HepG2 (cell line): ENCODE measurements around the gene ZCCHC12. TPM values are rescaled to one million over a fixed set of nuclear protein-coding genes. Genes with fewer than 3 reads are reported as not detected.

ENCODE experiments used
- ADNP ChIP-seq: sonication (generic); formaldehyde crosslinking; IDR thresholded peaks from 2 replicates; pipeline ENCODE4 v1.4.0; 2020; ENCODE audit warnings: missing genetic modification reagents
- CBX5 ChIP-seq: sonication (generic); formaldehyde crosslinking; IDR thresholded peaks from 2 replicates; pipeline ENCODE4 v1.4.0; 2020; ENCODE audit warnings: missing genetic modification reagents, borderline replicate concordance
- HMGXB4 ChIP-seq, 2 experiments: sonication (generic) in 1 of 2; formaldehyde crosslinking in 1 of 2; IDR thresholded peaks; 2 replicates each; pipeline versions ENCODE4 v1.4.0 to v1.6.1; 2018 to 2020; ENCODE audit warnings: missing genetic modification reagents in 2 of 2, borderline replicate concordance in 1 of 2, low read depth in 1 of 2, mild to moderate bottlenecking in 1 of 2, missing biosample characterization in 1 of 2
- IRF2 ChIP-seq: IDR thresholded peaks from 2 replicates; pipeline ENCODE4 v1.6.1; 2018; ENCODE audit warnings: missing genetic modification reagents, missing compliant biosample characterization
- JUNB ChIP-seq: sonication (generic); formaldehyde crosslinking; IDR thresholded peaks from 2 replicates; pipeline ENCODE4 v1.8.0; 2022; ENCODE audit warnings: missing genetic modification reagents, mild to moderate bottlenecking, borderline replicate concordance
- LCORL ChIP-seq, 2 experiments: fragments of 450-650 bp in 1 of 2; sonication (generic) in 1 of 2; formaldehyde crosslinking in 1 of 2; IDR thresholded peaks; 2 replicates each; pipeline versions ENCODE4 v1.5.0 to v1.6.1; 2017 to 2020; ENCODE audit warnings: antibody characterized with exemption in 1 of 2, missing genetic modification reagents in 1 of 2
- MAFG ChIP-seq: sonication (generic); formaldehyde crosslinking; IDR thresholded peaks from 2 replicates; pipeline ENCODE4 v1.5.1; 2020; ENCODE audit warnings: mild to moderate bottlenecking, missing genetic modification reagents
- MED1 ChIP-seq: sonication (generic); formaldehyde crosslinking; IDR thresholded peaks from 2 replicates; pipeline ENCODE4 v1.4.0; 2020; ENCODE audit warnings: missing genetic modification reagents
- MIER3 ChIP-seq: IDR thresholded peaks from 2 replicates; pipeline ENCODE4 v1.6.1; 2016; ENCODE audit warnings: missing compliant biosample characterization, borderline replicate concordance
- NFKB2 ChIP-seq: sonication (generic); formaldehyde crosslinking; IDR thresholded peaks from 2 replicates; pipeline ENCODE4 v1.4.0; 2020; ENCODE audit warnings: missing genetic modification reagents, borderline replicate concordance
- RBAK ChIP-seq: sonication (generic); formaldehyde crosslinking; IDR thresholded peaks from 2 replicates; pipeline ENCODE4 v1.5.1; 2020; ENCODE audit warnings: mild to moderate bottlenecking, missing genetic modification reagents
- TCF7 ChIP-seq: sonication (generic); IDR thresholded peaks from 2 replicates; pipeline ENCODE4 v1.6.1; 2016; ENCODE audit warnings: antibody characterized with exemption, low read depth
- TFDP1 ChIP-seq: IDR thresholded peaks from 2 replicates; pipeline ENCODE4 v1.6.1; 2016; ENCODE audit warnings: missing compliant biosample characterization, missing genetic modification reagents, borderline replicate concordance
- ZBTB10 ChIP-seq: sonication (generic); formaldehyde crosslinking; IDR thresholded peaks from 2 replicates; pipeline ENCODE4 v1.4.0; 2020; ENCODE audit warnings: missing genetic modification reagents, borderline replicate concordance
- ZNF207 ChIP-seq: fragments of 450-650 bp; IDR thresholded peaks from 2 replicates; pipeline ENCODE4 v1.6.1; 2016; ENCODE audit warnings: antibody characterized with exemption, borderline replicate concordance
- ZNF609 ChIP-seq: sonication (generic); formaldehyde crosslinking; IDR thresholded peaks from 2 replicates; pipeline ENCODE4 v1.4.0; 2020; ENCODE audit warnings: mild to moderate bottlenecking, missing genetic modification reagents, borderline replicate concordance
- ZNF761 ChIP-seq: sonication (generic); formaldehyde crosslinking; conservative IDR thresholded peaks from 2 replicates; pipeline ENCODE4 v1.4.0; 2020; ENCODE audit warnings: mild to moderate bottlenecking, missing genetic modification reagents
- polyA plus RNA-seq, 8 experiments: library from polyadenylated mRNA; depleted of rRNA in 3 of 8; stranded (reverse) in 7 of 8; unstranded in 1 of 8; fragments of >200 nt; fragmentation: Illumina TruSeq in 4 of 8; extraction: Trizol in 4 of 8; gene quantifications; 2 replicates each; pipeline versions ENCODE4 v1.2.1 to v1.2.3, GENCODE V29; 2011 to 2016; ENCODE audit warnings: low read depth in 4 of 8, missing spikeins in 1 of 8, mixed read lengths in 1 of 8; ENCODE audit not compliant: insufficient read depth in 1 of 8
- total RNA-seq, 5 experiments: library from RNA; depleted of rRNA; stranded (reverse); fragments of >200 nt; fragmentation: Illumina TruSeq; extraction: Trizol; gene quantifications; 2 replicates each; pipeline ENCODE4 v1.2.3, GENCODE V29; 2016; ENCODE audit warnings: low read depth in 1 of 5

The ZCCHC12 gene
- total and polyA plus RNA-seq, 2 of the 13 experiments (the other 11 are each of a cell fraction or from before 2014, with no cell fraction given) = 0.05 to 0.20 TPM

GRCh38 chrX:118839334-118839958, 15.8 kb downstream of the ZCCHC12 start (continued):
- TF ChIP-seq HMGXB4 (CRISPR knock-in tag; IDR thresholded peaks at IDR 0.05; ENCODE audit: borderline replicate concordance in 1 of 2, low read depth in 1 of 2) = peak; percentile 79 to 92; a peak in 3 of 4 replicates
- TF ChIP-seq CBX5 (CRISPR knock-in tag) = peak; percentile 48; the same call in 1 of the 2 replicates
- TF ChIP-seq RBAK (CRISPR knock-in tag) = no peak
- peak; percentile 54; the same call in 1 of the 2 replicates for TF ChIP-seq IRF2 (CRISPR knock-in tag)
- TF ChIP-seq ZNF761 (CRISPR knock-in tag) = no peak
- peak; percentile 89 for TF ChIP-seq ZBTB10
- TF ChIP-seq MIER3 = peak; percentile 36; the same call in 1 of the 2 replicates
- TF ChIP-seq JUNB (CRISPR knock-in tag) = no peak
- no peak for TF ChIP-seq LCORL (IDR thresholded peaks at IDR 0.05)
- peak; percentile 68; the same call in 1 of the 2 replicates for TF ChIP-seq LCORL (CRISPR knock-in tag; IDR thresholded peaks at IDR 0.05)
- TF ChIP-seq ADNP (CRISPR knock-in tag) = no peak
- peak; percentile 72; the same call in 1 of the 2 replicates for TF ChIP-seq ZNF609
- peak; percentile 33; the same call in 1 of the 2 replicates for TF ChIP-seq TFDP1 (CRISPR knock-in tag)
- no peak for TF ChIP-seq ZNF207
- no peak for TF ChIP-seq MAFG (CRISPR knock-in tag)
- peak; percentile 38; the same call in 1 of the 2 replicates for TF ChIP-seq NFKB2 (CRISPR knock-in tag)
- TF ChIP-seq MED1 (CRISPR knock-in tag) = peak; percentile 26; the same call in 1 of the 2 replicates
- no peak for TF ChIP-seq TCF7
